Right cardiac atrium (tissue), 5 donors: Measurements from ENCODE around the gene RNF121. TPM values are rescaled to one million over a fixed set of nuclear protein-coding genes. Genes with fewer than 3 reads are reported as not detected.

Experiments
- ATAC-seq, 2 donors: fragments of 200-7000 bp; cut with Tn5 transposase; one replicate each; pipeline versions ENCODE4 v1.8.0 to v1.9.1; 2020; ENCODE audit warnings: moderate library complexity in 2 of 2, mild to moderate bottlenecking in 1 of 2
- DNase-seq, 3 donors: peaks; one replicate each; pipeline ENCODE4 v3.0.0-alpha.2; 2020
- H3K27ac ChIP-seq: one replicate; pipeline ENCODE4 v1.5.1; 2013; ENCODE audit warnings: mild to moderate bottlenecking, low read length, control low read depth, moderate library complexity
- H3K27me3 ChIP-seq: one replicate; pipeline ENCODE4 v1.6.1; 2013; ENCODE audit not compliant: control insufficient read depth, insufficient read depth
- H3K4me1 ChIP-seq: one replicate; pipeline ENCODE4 v1.6.1; 2013; ENCODE audit warnings: low read length; ENCODE audit not compliant: control insufficient read depth, insufficient read depth
- H3K4me3 ChIP-seq: one replicate; pipeline ENCODE4 v1.5.1; 2013; ENCODE audit warnings: low read length, control low read depth
- H3K9me3 ChIP-seq: one replicate; pipeline ENCODE4 v1.6.1; 2013; ENCODE audit warnings: low read length; ENCODE audit not compliant: control insufficient read depth
- WGBS: extraction: QIAGEN DNeasy Blood & Tissue Kit; methylation state at CpG from one replicate; pipeline ENCODE4 v1.1.7; 2013; 5-methylcytosine and 5-hydroxymethylcytosine counted together
- intact Hi-C, 4 donors: fragments of 100-400 bp; cut with DNase I; formaldehyde crosslinking; loops; one replicate each; pipeline versions ENCODE4 v1.11.0 to v1.14.0; 2022 to 2023
- polyA plus RNA-seq: library from polyadenylated mRNA; stranded (reverse); fragments of 200-250 nt; gene quantifications from one replicate; pipeline ENCODE4 v1.2.3, GENCODE V29; 2013
- total RNA-seq, 4 donors: library from RNA; stranded (reverse); fragmentation: NEBNext Ultra II Directional; extraction: Animal tissue kit (Norgen Biotek cat#: 25700); gene quantifications; one replicate each; pipeline ENCODE4 v1.2.1, GENCODE V29; 2021
- donor health status: healthy with polysubstance abuse.
- donor health status: DM: no; HTN: yes; CAD: no.
- donor health status: DM: no; HTN: no; CAD: no.
- donor health status: DM: no; HTN: yes; CAD: no; lungs with severe emphysema.
- donor health status: DM: yes; HTN: yes; CAD: no.

The RNF121 gene
- total and polyA plus RNA-seq, 5 donors = 12.2 to 26.8 (median 21.8) TPM

DNA sequence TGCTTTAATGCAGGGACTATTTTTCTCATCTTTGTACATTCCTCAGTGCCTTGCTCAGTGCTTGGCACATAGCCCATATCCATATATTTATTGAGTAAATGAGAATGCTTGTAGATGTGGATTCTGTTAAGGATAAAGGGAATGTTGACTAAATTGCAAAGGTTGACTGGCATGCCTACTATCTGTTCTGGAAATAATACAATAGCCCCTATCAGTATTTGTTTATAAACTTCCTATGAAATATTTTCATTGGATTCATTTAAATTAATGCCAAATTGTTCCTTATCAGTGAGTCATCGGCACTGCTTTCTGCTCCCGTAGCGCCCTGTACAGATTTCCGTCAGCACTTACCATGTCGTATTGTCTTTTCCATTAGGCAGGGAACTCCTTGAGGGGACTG, 8.0 kb downstream of the RNF121 start:
- Histone ChIP-seq H3K27me3 (no peaks in the 10 kb centered on the region), H3K27ac (no peak overlapping the region), H3K4me3 (no peak overlapping the region), H3K4me1 (no peaks in the 10 kb centered on the region), H3K9me3 (no peaks in the 10 kb centered on the region)
- WGBS = 41% methylated on average over 5 of the region's 5 CpGs
- ATAC-seq (peak; percentile 33 to 87), DNase-seq (no peak)
- intact Hi-C loops = no loop called here

DNA sequence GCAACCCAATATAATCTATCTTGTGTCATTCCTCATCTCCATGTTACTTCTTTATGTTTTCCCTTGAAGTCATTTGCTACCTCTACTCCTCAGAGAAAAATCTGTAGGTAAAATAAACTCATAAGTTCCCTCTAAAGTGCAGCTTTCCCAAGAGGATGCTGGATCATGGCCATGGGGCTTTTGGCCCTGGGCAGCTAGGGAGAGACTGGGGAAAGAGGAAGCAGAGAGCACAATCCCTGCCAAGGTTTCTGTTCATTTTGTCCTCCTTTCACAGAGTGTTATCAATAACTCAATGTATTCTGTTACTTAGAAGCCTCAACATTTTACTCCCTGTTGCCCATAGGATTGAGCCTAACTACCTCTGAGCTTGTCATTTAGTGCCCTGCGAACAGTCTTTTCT, 9.0 kb downstream of the RNF121 start:
- Histone ChIP-seq H3K4me1 (no peaks in the 10 kb centered on the region), H3K9me3 (no peaks in the 10 kb centered on the region), H3K4me3 (no peak overlapping the region), H3K27ac (no peak overlapping the region), H3K27me3 (no peaks in the 10 kb centered on the region)
- intact Hi-C loops = no loop called here
- ATAC-seq (peak; percentile 15 to 59), DNase-seq (peak in 2 of 3 donors; percentile 21 to 62)
- 86% methylated on average over 1 of the region's 1 CpG for WGBS

DNA sequence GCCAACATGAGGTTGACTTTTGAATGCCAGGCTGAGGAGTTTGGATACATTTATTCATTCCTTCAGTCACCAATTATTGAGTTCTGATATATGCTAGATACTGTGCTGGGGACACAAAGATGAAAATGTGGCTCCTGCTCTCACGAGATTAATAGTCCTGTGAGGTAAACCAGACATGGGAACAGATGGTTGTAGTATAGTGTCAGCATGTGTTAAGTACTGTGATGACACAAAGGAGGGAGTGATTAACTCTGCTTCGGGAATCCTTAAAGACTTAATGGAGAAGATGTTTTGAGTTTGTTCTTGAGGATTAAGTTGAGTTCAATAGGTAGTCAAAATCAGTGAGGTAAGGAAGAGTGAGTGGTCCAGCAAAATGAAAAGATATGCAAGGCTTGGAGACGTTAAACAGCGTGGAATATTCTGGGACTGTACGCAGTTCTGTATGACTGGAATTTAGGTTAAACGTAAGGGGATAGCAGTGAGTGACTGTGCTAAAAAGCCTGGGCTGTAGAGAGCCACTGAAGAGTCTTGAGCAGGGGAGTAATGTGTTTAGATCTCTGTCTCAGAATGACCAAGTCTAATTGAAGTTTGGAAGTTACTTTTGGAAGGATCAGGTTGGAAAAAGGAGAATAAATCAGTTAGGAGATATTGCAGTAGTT, 11.8 kb downstream of the RNF121 start:
- Histone ChIP-seq H3K4me3 (no peak overlapping the region), H3K27me3 (no peaks in the 10 kb centered on the region), H3K9me3 (no peaks in the 10 kb centered on the region), H3K4me1 (no peaks in the 10 kb centered on the region), H3K27ac (no peak overlapping the region)
- intact Hi-C loops = no loop called here
- DNase-seq (no peak), ATAC-seq (no peak)
- 76% methylated on average over 6 of the region's 6 CpGs for WGBS

DNA sequence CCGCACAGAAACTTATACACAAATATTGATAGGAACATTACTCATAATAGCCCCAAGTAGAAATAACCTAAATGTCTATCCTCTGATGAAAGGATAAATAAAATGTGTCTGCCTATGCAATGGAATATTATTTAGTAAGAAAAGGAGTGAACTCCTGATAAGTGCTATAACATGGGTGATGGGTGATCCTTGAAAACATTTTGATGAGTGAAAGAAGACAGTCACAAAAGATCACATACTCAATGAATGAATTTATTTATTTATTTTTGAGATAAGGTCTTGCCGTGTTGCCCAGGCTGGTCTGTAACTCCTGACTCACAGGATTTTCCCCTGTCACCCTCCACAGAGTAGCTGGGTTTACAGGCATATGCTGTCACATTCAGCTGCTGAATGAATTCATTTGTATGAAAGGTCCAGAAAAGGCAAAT, 17.3 kb downstream of the RNF121 start:
- DNase-seq (no peak), ATAC-seq (no peak)
- H3K27me3 ChIP-seq = no peaks in the 10 kb centered on the region
- H3K4me1 ChIP-seq = peaks cover 13% of the 10 kb centered on the region
- no peaks in the 10 kb centered on the region for H3K9me3 ChIP-seq
- H3K27ac ChIP-seq = no peak overlapping the region
- 61% methylated on average over 2 of the region's 2 CpGs for WGBS
- H3K4me3 ChIP-seq = no peak overlapping the region
- intact Hi-C loops = no loop called here

DNA sequence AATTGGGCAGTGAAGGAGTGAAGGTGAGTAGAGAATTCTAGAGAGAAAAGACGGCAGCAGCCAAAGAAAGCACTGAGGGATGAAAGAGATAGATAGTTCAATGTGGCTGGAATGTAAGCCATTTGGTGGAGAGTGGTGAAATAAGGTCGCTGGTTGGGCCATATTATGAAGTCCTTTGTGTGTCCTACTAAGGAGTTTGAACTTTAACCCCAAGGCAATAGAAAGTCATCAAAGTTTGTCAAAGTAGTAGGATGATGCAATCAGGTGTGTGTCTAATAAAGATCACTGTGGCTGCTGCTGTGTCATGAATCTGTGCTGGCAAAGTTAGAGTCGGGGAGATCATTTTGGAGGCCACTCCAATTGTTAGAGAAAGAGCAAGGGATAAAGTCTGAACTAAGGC, 18.7 kb downstream of the RNF121 start:
- peaks cover 13% of the 10 kb centered on the region for H3K4me1 ChIP-seq
- no peak for DNase-seq
- ATAC-seq = no peak
- H3K4me3 ChIP-seq = no peak overlapping the region
- no peaks in the 10 kb centered on the region for H3K9me3 ChIP-seq
- 88% methylated on average over 3 of the region's 3 CpGs for WGBS
- intact Hi-C loops = no loop called here
- H3K27me3 ChIP-seq = no peaks in the 10 kb centered on the region
- H3K27ac ChIP-seq = no peak overlapping the region

DNA sequence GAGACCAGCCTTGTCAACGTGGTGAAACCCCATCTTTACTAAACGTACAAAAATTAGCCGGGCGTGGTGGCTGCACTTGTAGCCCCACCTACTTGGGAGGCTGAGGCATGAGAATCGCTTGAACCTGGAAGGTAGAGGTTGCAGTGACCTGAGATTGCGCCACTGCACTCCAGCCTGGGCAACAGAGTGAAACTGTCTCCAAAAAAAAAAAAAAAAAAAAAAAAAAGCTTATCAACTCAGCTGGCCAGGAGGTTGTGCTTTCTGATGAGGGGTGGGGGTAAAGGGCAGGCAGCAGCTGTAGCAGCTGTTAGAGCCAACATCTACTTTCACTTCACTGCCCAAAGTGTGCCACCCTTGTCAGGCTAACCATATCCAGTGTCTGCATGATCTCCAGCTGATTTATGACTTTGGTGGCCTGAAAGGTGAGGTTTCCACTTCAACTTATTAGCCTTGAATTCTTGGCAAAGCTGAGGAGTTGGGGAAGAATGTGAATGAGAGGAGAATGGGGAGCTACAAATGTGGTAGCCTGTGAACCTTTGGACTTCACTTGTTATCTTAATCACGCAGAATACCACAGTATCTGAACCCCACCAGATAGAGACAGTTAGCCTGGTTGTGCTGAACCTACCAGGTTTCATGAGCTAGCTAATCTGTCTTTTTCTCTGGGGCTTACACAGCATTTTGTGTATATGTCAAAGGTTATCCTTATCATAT, 19.6 kb downstream of the RNF121 start:
- no peak overlapping the region for H3K4me3 ChIP-seq
- no peak for DNase-seq
- intact Hi-C loops = no loop called here
- 82% methylated on average over 7 of the region's 7 CpGs for WGBS
- H3K4me1 ChIP-seq = peaks cover 13% of the 10 kb centered on the region
- no peak overlapping the region for H3K27ac ChIP-seq
- peak in 1 of 2 donors; percentile 48 for ATAC-seq
- no peaks in the 10 kb centered on the region for H3K27me3 ChIP-seq
- no peaks in the 10 kb centered on the region for H3K9me3 ChIP-seq

DNA sequence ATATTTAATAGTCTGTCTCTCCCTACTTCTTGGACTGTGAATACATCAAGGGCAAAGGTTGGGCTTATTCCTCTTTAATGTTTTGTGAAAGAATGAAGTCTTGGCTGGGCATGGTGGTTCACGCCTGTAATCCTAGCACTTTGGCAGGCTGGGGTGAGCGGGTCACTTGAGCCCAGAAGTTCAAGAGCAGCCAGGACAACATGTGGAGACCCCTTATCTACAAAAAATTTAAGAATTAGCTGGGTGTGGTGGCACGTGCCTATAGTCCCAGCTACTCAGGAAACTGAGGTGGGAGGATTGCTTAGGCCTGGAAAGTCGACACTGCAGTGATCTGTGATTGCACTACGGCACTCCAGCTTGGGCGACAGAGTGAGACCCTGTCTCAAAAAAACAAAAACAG, 20.2 kb downstream of the RNF121 start:
- Histone ChIP-seq H3K9me3 (no peaks in the 10 kb centered on the region), H3K27ac (no peak overlapping the region), H3K4me3 (no peak overlapping the region), H3K27me3 (no peaks in the 10 kb centered on the region), H3K4me1 (peaks cover 13% of the 10 kb centered on the region)
- WGBS = 64% methylated on average over 6 of the region's 6 CpGs
- intact Hi-C loops = no loop called here
- no peak for DNase-seq
- ATAC-seq = peak; percentile 22 to 24

DNA sequence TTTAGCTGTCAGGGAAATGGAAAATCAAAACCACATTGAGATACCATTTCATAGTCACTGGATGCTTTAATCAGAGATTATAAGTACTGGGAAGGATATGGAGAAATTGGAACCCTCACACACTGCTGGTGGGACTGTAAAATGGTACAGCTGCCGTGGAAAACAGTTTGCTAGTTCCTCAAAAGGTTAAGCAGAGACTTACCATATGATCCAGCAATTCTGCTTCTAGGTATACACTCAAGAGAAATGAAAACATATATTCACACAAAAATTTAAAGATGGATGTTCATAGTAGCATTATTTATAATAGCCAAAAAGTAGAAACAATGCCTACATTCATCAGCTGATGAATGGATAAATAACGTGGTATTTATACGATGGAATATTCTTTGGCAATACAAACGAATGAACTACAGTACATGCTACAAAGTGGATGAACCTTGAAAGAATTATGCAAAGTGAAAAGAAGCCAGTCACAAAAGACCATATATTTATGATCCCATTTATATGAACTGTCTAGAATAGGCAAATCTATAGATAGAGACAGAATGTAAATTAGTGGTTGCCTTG, 23.0 kb downstream of the RNF121 start:
- 86% methylated on average over 4 of the region's 4 CpGs for WGBS
- Histone ChIP-seq H3K27me3 (no peaks in the 10 kb centered on the region), H3K4me3 (no peak overlapping the region), H3K27ac (no peak overlapping the region), H3K9me3 (no peaks in the 10 kb centered on the region), H3K4me1 (peaks cover 12% of the 10 kb centered on the region)
- no peak for DNase-seq
- no peak for ATAC-seq
- intact Hi-C loops = no loop called here

DNA sequence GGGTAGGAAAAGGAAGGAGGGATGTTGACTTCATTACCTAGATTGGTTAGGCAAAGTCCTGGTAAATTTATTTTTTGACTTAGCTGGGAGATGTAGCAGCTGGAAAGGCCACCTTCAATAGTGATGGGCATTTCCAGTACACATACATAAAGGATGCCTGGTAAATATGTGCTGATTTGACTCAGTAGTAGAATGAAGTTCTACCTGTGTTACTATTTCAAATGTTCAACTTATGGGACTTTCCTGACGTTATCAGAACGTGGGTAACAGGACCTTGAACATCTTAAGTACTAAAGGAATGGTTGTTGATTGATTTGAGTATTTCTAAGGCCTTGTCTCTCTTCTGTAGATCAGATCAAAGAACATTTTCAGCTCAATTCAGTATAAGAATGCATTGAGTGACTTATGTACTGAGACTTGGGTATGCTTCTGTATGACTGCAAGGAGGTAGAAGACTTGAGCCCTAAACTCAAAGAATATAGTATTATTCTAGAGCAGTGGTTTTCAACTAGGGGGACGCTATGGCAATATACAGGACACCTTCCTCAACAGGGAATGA, 27.1 kb downstream of the RNF121 start:
- 64% methylated on average over 3 of the region's 3 CpGs for whole genome bisulfite sequencing
- H3K4me3 ChIP-seq = no peak overlapping the region
- intact Hi-C loops = no loop called here
- ATAC-seq = no peak
- H3K4me1 ChIP-seq = no peaks in the 10 kb centered on the region
- H3K9me3 ChIP-seq = no peaks in the 10 kb centered on the region
- no peak for DNase-seq
- no peak overlapping the region for H3K27ac ChIP-seq
- no peaks in the 10 kb centered on the region for H3K27me3 ChIP-seq

DNA sequence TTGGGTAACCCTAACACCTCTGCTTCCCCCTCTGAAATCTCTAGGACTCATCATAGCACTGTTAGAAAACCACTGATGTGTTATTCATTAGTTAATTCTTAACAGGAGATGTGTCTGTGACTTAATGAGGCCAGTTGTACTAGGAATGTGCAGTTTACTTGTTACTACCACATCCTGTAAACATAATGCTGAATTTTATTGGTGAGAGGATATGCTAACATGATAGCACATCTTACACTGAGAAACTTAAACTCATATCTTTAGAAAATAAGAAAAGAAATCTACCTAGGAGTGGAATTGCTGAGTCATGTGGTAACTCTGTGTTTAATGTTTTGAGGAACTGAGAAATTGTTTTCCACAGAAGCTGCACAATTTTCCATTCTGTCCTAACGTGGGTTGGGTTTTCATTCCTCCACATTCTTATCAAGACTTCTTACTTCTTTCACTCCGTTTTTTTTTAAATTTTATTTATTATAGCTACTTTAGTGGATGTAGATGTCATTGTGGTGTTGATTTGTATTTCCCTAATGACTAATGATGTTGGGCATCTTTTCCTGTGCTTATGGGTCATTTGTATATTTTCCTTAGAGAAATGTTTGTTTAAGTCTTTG, 33.7 kb downstream of the RNF121 start:
- ATAC-seq (no peak), DNase-seq (no peak)
- Histone ChIP-seq H3K27ac (no peak overlapping the region), H3K4me1 (no peaks in the 10 kb centered on the region), H3K4me3 (no peak overlapping the region), H3K9me3 (no peaks in the 10 kb centered on the region), H3K27me3 (no peaks in the 10 kb centered on the region)
- intact Hi-C loops = no loop called here
- 43% methylated on average over 2 of the region's 2 CpGs for WGBS

DNA sequence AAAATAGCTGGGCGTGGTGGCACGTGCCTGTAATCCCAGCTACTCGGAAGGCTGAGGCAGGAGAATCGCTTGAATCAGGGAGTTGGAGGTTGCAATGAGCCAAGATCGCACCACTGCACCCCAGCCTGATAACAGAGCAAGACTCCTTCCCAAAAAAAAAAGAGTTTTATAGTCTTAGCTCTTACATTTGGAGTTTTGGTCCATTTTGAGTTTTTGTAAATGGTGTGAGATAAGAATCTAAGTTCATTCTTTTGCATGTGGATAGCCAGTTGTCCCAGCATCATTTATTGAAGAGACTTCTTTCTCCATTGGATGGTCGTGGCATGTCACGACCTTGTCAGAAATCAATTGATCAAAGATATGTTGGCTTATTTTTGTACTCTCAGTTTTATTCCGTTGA, 34.6 kb downstream of the RNF121 start:
- H3K27me3 ChIP-seq = no peaks in the 10 kb centered on the region
- DNase-seq (no peak), ATAC-seq (no peak)
- H3K4me1 ChIP-seq = no peaks in the 10 kb centered on the region
- no peak overlapping the region for H3K27ac ChIP-seq
- WGBS = 93% methylated on average over 8 of the region's 8 CpGs
- H3K4me3 ChIP-seq = no peak overlapping the region
- H3K9me3 ChIP-seq = no peaks in the 10 kb centered on the region
- intact Hi-C loops = no loop called here
